HepG2 (cell line): Measurements from ENCODE around the gene NKRF. TPM values are rescaled to one million over a fixed set of nuclear protein-coding genes. Genes with fewer than 3 reads are reported as not detected.

Experiments
- ATAC-seq: fragments of 200-7000 bp; cut with Tn5 transposase; 3 replicates; pipeline ENCODE4 v1.9.1; 2020; ENCODE audit warnings: mild to moderate bottlenecking, moderate library complexity
- BruUV-seq: library from RNA; stranded (reverse); fragments of 400-500 nt; replicated peaks from 2 replicates; lab custom pipeline; 2021; lab: Mats Ljungman, UMichigan
- CTCF ChIA-PET: fragments of 300-600 bp; formaldehyde crosslinking; extraction: SDS; loops from one replicate; lab custom pipeline; 2021; ENCODE audit warnings: low total read pairs, inconsistent platforms, low intra/inter-chr PET ratio; lab: Yijun Ruan, JAX
- POLR2A ChIA-PET: fragments of 350-600 bp; sonication (Branson Sonifier 250); formaldehyde crosslinking; loops from one replicate; lab custom pipeline; 2020; ENCODE audit warnings: antibody characterized with exemption, inconsistent platforms; lab: Yijun Ruan, JAX
- DNase-seq: peaks from one replicate; pipeline ENCODE4 v3.0.0-alpha.2; 2015; ENCODE audit warnings: low spot score
- FAIRE-seq: peaks from 3 replicates; lab custom pipeline; 2011; peaks lifted over from hg19 to GRCh38; lab: Jason Lieb, UNC
- H2AFZ ChIP-seq: one replicate; pipeline ENCODE4 v1.6.1; 2011; ENCODE audit warnings: low read length, inconsistent platforms
- H3K27ac ChIP-seq: fragments of 300-600 bp; 3 replicates; pipeline ENCODE4 v1.8.0; 2011; ENCODE audit warnings: mixed run types, mild to moderate bottlenecking, mixed read lengths, low read length, inconsistent platforms; ENCODE audit not compliant: insufficient read depth; ENCODE audit errors: extremely low read length
- H3K27me3 ChIP-seq, 2 experiments: fragments of 200-600 bp in 1 of 2; 2 replicates in 1 of 2; 3 replicates in 1 of 2; pipeline versions ENCODE4 v1.6.0 to v1.8.0; 2011; ENCODE audit warnings: low read length in 2 of 2, mild to moderate bottlenecking in 2 of 2, moderate library complexity in 2 of 2, inconsistent platforms in 1 of 2; ENCODE audit not compliant: insufficient read depth in 2 of 2, control insufficient read depth in 1 of 2
- H3K36me3 ChIP-seq, 2 experiments: fragments of 200-600 bp in 1 of 2; replicated peaks in 1 of 2; 2 replicates in 1 of 2; 3 replicates in 1 of 2; pipeline versions ENCODE4 v1.5.1 to v1.8.0; 2011; ENCODE audit warnings: low read length in 2 of 2, inconsistent platforms in 1 of 2; ENCODE audit not compliant: insufficient read depth in 2 of 2, control insufficient read depth in 1 of 2
- H3K4me1 ChIP-seq: 2 replicates; pipeline ENCODE4 v1.5.1; 2012; ENCODE audit warnings: low read length, inconsistent platforms; ENCODE audit not compliant: insufficient read depth
- H3K4me2 ChIP-seq: 2 replicates; pipeline ENCODE4 v1.6.0; 2011; ENCODE audit warnings: low read depth, low read length, inconsistent platforms
- H3K4me3 ChIP-seq, 3 experiments: fragments of 200-600 bp in 1 of 3; sonication (generic), shearing (Covaris generic) in 1 of 3; replicated peaks in 1 of 3; 2 replicates each; pipeline ENCODE4 v1.5.1; 2011 to 2016; ENCODE audit warnings: low read length in 3 of 3, inconsistent platforms in 2 of 3, low read depth in 2 of 3, mild to moderate bottlenecking in 2 of 3, control low read depth in 1 of 3, mixed read lengths in 1 of 3; ENCODE audit not compliant: insufficient read depth in 1 of 3
- H3K79me2 ChIP-seq: one replicate; pipeline ENCODE4 v1.6.1; 2011; ENCODE audit warnings: low read length, inconsistent platforms; ENCODE audit not compliant: insufficient read depth
- H3K9ac ChIP-seq: 2 replicates; pipeline ENCODE4 v1.6.0; 2011; ENCODE audit warnings: mild to moderate bottlenecking, low read depth, low read length, inconsistent platforms; ENCODE audit not compliant: insufficient read depth
- H3K9me3 ChIP-seq: 2 replicates; pipeline ENCODE4 v1.5.1; 2012; ENCODE audit warnings: mild to moderate bottlenecking, low read length
- H4K20me1 ChIP-seq: 2 replicates; pipeline ENCODE4 v1.6.0; 2011; ENCODE audit warnings: inconsistent platforms, mild to moderate bottlenecking, low read length, moderate library complexity; ENCODE audit not compliant: insufficient read depth
- CREM ChIP-seq, 2 experiments: sonication (generic) in 1 of 2; formaldehyde crosslinking in 1 of 2; IDR thresholded peaks; 2 replicates each; pipeline versions ENCODE4 v1.4.0 to v1.6.1; 2016 to 2020; ENCODE audit warnings: antibody characterized with exemption in 1 of 2, mild to moderate bottlenecking in 1 of 2, missing genetic modification reagents in 1 of 2
- GLMP ChIP-seq: sonication (generic); formaldehyde crosslinking; IDR thresholded peaks from 2 replicates; pipeline ENCODE4 v1.9.0; 2021; ENCODE audit warnings: missing genetic modification reagents, mild to moderate bottlenecking, borderline replicate concordance
- GMEB1 ChIP-seq: sonication (generic); formaldehyde crosslinking; IDR thresholded peaks from 2 replicates; pipeline ENCODE4 v1.5.1; 2020; ENCODE audit warnings: missing genetic modification reagents, mild to moderate bottlenecking, borderline replicate concordance
- LCORL ChIP-seq, 2 experiments: fragments of 450-650 bp in 1 of 2; sonication (generic) in 1 of 2; formaldehyde crosslinking in 1 of 2; IDR thresholded peaks; 2 replicates each; pipeline versions ENCODE4 v1.5.0 to v1.6.1; 2017 to 2020; ENCODE audit warnings: antibody characterized with exemption in 1 of 2, missing genetic modification reagents in 1 of 2
- MYC ChIP-seq: sonication (generic); formaldehyde crosslinking; IDR thresholded peaks from 2 replicates; pipeline ENCODE4 v1.9.0; 2021; ENCODE audit warnings: missing genetic modification reagents, borderline replicate concordance
- REXO4 ChIP-seq: sonication (generic); formaldehyde crosslinking; IDR thresholded peaks from 2 replicates; pipeline ENCODE4 v1.8.0; 2022; ENCODE audit warnings: missing genetic modification reagents, mild to moderate bottlenecking, borderline replicate concordance
- SKI ChIP-seq: fragments of 450-650 bp; IDR thresholded peaks from one replicate; pipeline ENCODE4 v1.6.1; 2018; ENCODE audit warnings: mild to moderate bottlenecking; ENCODE audit not compliant: partially characterized antibody
- TBL1XR1 ChIP-seq: fragments of 150-350 bp; IDR thresholded peaks from 2 replicates; pipeline ENCODE4 v1.6.1; 2014; ENCODE audit warnings: borderline replicate concordance, low read length; ENCODE audit not compliant: partially characterized antibody
- THAP9 ChIP-seq: sonication (generic); formaldehyde crosslinking; IDR thresholded peaks from 2 replicates; pipeline ENCODE4; 2020; ENCODE audit warnings: missing genetic modification reagents, mild to moderate bottlenecking, borderline replicate concordance
- ZFP91 ChIP-seq: sonication (generic); formaldehyde crosslinking; IDR thresholded peaks from 2 replicates; pipeline ENCODE4 v1.9.0; 2022; ENCODE audit warnings: missing genetic modification reagents, mild to moderate bottlenecking, borderline replicate concordance
- ZNF225 ChIP-seq: sonication (generic); formaldehyde crosslinking; IDR thresholded peaks from 2 replicates; pipeline ENCODE4 v1.4.0; 2020; ENCODE audit warnings: mild to moderate bottlenecking, missing genetic modification reagents
- ZNF367 ChIP-seq: sonication (generic); formaldehyde crosslinking; IDR thresholded peaks from 2 replicates; pipeline ENCODE4 v1.4.0; 2020; ENCODE audit warnings: missing genetic modification reagents, borderline replicate concordance
- ZSCAN20 ChIP-seq: sonication (generic); formaldehyde crosslinking; IDR thresholded peaks from 2 replicates; pipeline ENCODE4 v1.4.0; 2020; ENCODE audit warnings: missing genetic modification reagents, mild to moderate bottlenecking, borderline replicate concordance
- WGBS: methylation state at CpG from one replicate; pipeline ENCODE4 v1.1.6; 2017; ENCODE audit warnings: low lambda C conversion rate; 5-methylcytosine and 5-hydroxymethylcytosine counted together
- in situ Hi-C: cut with HindIII; loops from 2 replicates; pipeline ENCODE4 v1.10.0; 2017; ENCODE audit warnings: low pct_unique_long_range_greater_than_20kb; ENCODE audit not compliant: extremely low pct_ligation_motif_present
- intact Hi-C: fragments of 100-400 bp; cut with micrococcal nuclease; formaldehyde crosslinking; loops from one replicate; pipeline ENCODE4 v1.10.0; 2022; ENCODE audit not compliant: unreplicated experiment
- polyA plus RNA-seq, 8 experiments: library from polyadenylated mRNA; depleted of rRNA in 3 of 8; stranded (reverse) in 7 of 8; unstranded in 1 of 8; fragments of >200 nt; fragmentation: Illumina TruSeq in 4 of 8; extraction: Trizol in 4 of 8; gene quantifications; 2 replicates each; pipeline versions ENCODE4 v1.2.1 to v1.2.3, GENCODE V29; 2011 to 2016; ENCODE audit warnings: low read depth in 4 of 8, missing spikeins in 1 of 8, mixed read lengths in 1 of 8; ENCODE audit not compliant: insufficient read depth in 1 of 8
- total RNA-seq, 5 experiments: library from RNA; depleted of rRNA; stranded (reverse); fragments of >200 nt; fragmentation: Illumina TruSeq; extraction: Trizol; gene quantifications; 2 replicates each; pipeline ENCODE4 v1.2.3, GENCODE V29; 2016; ENCODE audit warnings: low read depth in 1 of 5

The NKRF gene
- total and polyA plus RNA-seq, 2 of the 13 experiments (the other 11 are each of a cell fraction or from before 2014, with no cell fraction given): 3.3 to 6.0 TPM

GRCh38 chrX:119574394-119575266 is 31.6 kb downstream of the NKRF start, which contains the start of gene UBE2A:
Gene UBE2A (plus strand): TSS chrX:119574563. CDS start chrX:119574712, 149 bp downstream.
- Histone ChIP-seq H3K9ac (peak within 1 kb of the TSS; percentile 75), H3K27ac (peak within 1 kb of the TSS; percentile 79), H3K4me1 (peaks cover 30% of the 10 kb centered on the region; the same call in 1 of the 2 replicates), H4K20me1 (no peaks in the 10 kb centered on the region), H3K27me3 (no peaks in the 10 kb centered on the region), H3K4me2 (peak within 1 kb of the TSS; percentile 77), H3K9me3 (no peaks in the 10 kb centered on the region), H2AFZ (no peak within 1 kb of the TSS), H3K4me3 (peak within 1 kb of the TSS; percentile 78 to 85 (median 79)), H3K36me3 (no peaks in the 10 kb centered on the region), H3K79me2 (peaks cover 7% of the 10 kb centered on the region)
- ATAC-seq: peak; percentile 92
- ChIA-PET CTCF (no interaction called here), POLR2A (interaction anchor here (0.6 to 2.6 kb wide), 16 partner anchors 9 to 330 kb away, joined by 3 to 13 read pairs (median 4); partner anchors contain the start of genes RPL39, SEPTIN6, SOWAHD and STEEP1)
- 3% methylated on average over 8 of the region's 86 CpGs for WGBS
- FAIRE-seq: peak; percentile 39
- intact Hi-C loops (no loop called here), in situ Hi-C loops (no loop called here)
- no TSS peak for BruUV-seq
- DNase-seq: peak; percentile 69
- TF ChIP-seq TBL1XR1 (no peak), ZNF367 (CRISPR knock-in tag) (no peak), SKI (peak; percentile 63), THAP9 (CRISPR knock-in tag) (no peak; the same call in 1 of the 2 replicates), GMEB1 (CRISPR knock-in tag) (peak; percentile 62), ZNF225 (CRISPR knock-in tag) (0 out of 2 replicates have a peak, but pooled peaks have one; percentile 53), MYC (CRISPR knock-in tag) (no peak), GLMP (CRISPR knock-in tag) (no peak), ZSCAN20 (CRISPR knock-in tag) (peak; percentile 54; the same call in 1 of the 2 replicates), ZFP91 (CRISPR knock-in tag) (peak; percentile 82; the same call in 1 of the 2 replicates), REXO4 (CRISPR knock-in tag) (no peak), CREM (IDR thresholded peaks at IDR 0.05) (peak; percentile 30; the same call in 1 of the 2 replicates), CREM (CRISPR knock-in tag; IDR thresholded peaks at IDR 0.05) (no peak), LCORL (IDR thresholded peaks at IDR 0.05) (no peak), LCORL (CRISPR knock-in tag; IDR thresholded peaks at IDR 0.05) (0 out of 2 replicates have a peak, but pooled peaks have one; percentile 59)
